ENCODE results near the gene GPX5.

DNA sequence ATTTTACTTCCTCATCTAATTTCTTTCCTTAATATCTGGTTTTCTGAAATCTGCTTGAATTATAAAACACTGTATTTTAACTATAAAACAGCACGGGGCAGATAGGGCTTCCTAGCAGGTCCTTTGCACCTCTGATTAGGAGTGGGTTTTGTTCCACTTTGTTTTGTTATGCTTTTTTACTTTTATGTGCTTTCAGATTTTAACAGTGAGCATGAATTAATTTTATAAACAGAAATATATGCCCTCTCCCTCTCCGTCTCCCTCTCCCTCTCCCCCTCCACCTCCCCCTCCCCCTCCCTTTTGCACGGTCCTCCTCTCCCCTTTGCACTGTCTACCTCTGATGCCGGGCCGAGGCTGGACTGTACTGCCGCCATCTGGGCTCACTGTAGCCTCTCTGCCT, 24.4 kb upstream of the GPX5 start:
- TF ChIP-seq, protein P1, sequence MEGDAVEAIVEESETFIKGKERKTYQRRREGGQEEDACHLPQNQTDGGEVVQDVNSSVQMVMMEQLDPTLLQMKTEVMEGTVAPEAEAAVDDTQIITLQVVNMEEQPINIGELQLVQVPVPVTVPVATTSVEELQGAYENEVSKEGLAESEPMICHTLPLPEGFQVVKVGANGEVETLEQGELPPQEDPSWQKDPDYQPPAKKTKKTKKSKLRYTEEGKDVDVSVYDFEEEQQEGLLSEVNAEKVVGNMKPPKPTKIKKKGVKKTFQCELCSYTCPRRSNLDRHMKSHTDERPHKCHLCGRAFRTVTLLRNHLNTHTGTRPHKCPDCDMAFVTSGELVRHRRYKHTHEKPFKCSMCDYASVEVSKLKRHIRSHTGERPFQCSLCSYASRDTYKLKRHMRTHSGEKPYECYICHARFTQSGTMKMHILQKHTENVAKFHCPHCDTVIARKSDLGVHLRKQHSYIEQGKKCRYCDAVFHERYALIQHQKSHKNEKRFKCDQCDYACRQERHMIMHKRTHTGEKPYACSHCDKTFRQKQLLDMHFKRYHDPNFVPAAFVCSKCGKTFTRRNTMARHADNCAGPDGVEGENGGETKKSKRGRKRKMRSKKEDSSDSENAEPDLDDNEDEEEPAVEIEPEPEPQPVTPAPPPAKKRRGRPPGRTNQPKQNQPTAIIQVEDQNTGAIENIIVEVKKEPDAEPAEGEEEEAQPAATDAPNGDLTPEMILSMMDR (conservative IDR thresholded peaks at IDR 0.05; ENCODE audit: low read depth in 2 of 2): no peak
- TF ChIP-seq POLR2AphosphoS5 (IDR thresholded peaks at IDR 0.05; ENCODE audit: low read depth) (no peak), EZH2 (IDR thresholded peaks at IDR 0.05; ENCODE audit: low read depth, unreplicated experiment) (no peak), STAT1 (IDR thresholded peaks at IDR 0.05; ENCODE audit: unreplicated experiment) (no peak), EZH2phosphoT487 (IDR thresholded peaks at IDR 0.05; ENCODE audit: unreplicated experiment) (no peak), JUNB (IDR thresholded peaks at IDR 0.05; ENCODE audit: unreplicated experiment) (no peak), CREB1 (CRISPR knock-in tag; IDR thresholded peaks at IDR 0.05; ENCODE audit: low read depth) (no peak)
- TF ChIP-seq, protein P2, sequence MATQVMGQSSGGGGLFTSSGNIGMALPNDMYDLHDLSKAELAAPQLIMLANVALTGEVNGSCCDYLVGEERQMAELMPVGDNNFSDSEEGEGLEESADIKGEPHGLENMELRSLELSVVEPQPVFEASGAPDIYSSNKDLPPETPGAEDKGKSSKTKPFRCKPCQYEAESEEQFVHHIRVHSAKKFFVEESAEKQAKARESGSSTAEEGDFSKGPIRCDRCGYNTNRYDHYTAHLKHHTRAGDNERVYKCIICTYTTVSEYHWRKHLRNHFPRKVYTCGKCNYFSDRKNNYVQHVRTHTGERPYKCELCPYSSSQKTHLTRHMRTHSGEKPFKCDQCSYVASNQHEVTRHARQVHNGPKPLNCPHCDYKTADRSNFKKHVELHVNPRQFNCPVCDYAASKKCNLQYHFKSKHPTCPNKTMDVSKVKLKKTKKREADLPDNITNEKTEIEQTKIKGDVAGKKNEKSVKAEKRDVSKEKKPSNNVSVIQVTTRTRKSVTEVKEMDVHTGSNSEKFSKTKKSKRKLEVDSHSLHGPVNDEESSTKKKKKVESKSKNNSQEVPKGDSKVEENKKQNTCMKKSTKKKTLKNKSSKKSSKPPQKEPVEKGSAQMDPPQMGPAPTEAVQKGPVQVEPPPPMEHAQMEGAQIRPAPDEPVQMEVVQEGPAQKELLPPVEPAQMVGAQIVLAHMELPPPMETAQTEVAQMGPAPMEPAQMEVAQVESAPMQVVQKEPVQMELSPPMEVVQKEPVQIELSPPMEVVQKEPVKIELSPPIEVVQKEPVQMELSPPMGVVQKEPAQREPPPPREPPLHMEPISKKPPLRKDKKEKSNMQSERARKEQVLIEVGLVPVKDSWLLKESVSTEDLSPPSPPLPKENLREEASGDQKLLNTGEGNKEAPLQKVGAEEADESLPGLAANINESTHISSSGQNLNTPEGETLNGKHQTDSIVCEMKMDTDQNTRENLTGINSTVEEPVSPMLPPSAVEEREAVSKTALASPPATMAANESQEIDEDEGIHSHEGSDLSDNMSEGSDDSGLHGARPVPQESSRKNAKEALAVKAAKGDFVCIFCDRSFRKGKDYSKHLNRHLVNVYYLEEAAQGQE (IDR thresholded peaks at IDR 0.05; ENCODE audit: unreplicated experiment): no peak

Data from GM23338 (cell line).